Panc1 (cell line): ENCODE results near the gene BARX1. TPM values are rescaled to one million over a fixed set of nuclear protein-coding genes. Genes with fewer than 3 reads are reported as not detected.

Experiments
- ATAC-seq: fragments of 200-7000 bp; cut with Tn5 transposase; 2 replicates; pipeline ENCODE4 v1.9.1; 2020; ENCODE audit warnings: mild to moderate bottlenecking, moderate library complexity
- BruUV-seq: library from RNA; stranded (reverse); fragments of 400-500 nt; replicated peaks from 2 replicates; lab custom pipeline; 2021; lab: Mats Ljungman, UMichigan
- CTCF ChIA-PET: fragments of 300-600 bp; sonication (Branson Sonifier 250); formaldehyde crosslinking; loops from one replicate; lab custom pipeline; 2022; ENCODE audit warnings: antibody characterized with exemption; lab: Charles Lee
- POLR2A ChIA-PET: fragments of 300-600 bp; sonication (Branson Sonifier 250); formaldehyde crosslinking; loops from one replicate; lab custom pipeline; 2022; ENCODE audit warnings: antibody characterized with exemption; lab: Charles Lee
- DNase-seq: peaks from one replicate; pipeline ENCODE4 v3.0.0-alpha.2; 2010; ENCODE audit warnings: low read depth, low spot score
- H3K27ac ChIP-seq: 2 replicates; pipeline ENCODE4 v1.5.1; 2011; ENCODE audit warnings: mild to moderate bottlenecking, low read length, inconsistent platforms
- H3K27me3 ChIP-seq: fragments of 200-500 bp; sonication (Bioruptor generic); 2 replicates; pipeline ENCODE4 v1.6.0; 2014; ENCODE audit warnings: low read length, inconsistent platforms; ENCODE audit not compliant: control insufficient read depth, insufficient read depth
- H3K36me3 ChIP-seq: fragments of 200-500 bp; sonication (Bioruptor generic); 2 replicates; pipeline ENCODE4 v1.5.1; 2014; ENCODE audit warnings: inconsistent platforms, mild to moderate bottlenecking, low read length, moderate library complexity; ENCODE audit not compliant: control insufficient read depth, insufficient read depth
- H3K4me1 ChIP-seq: 2 replicates; pipeline ENCODE4 v1.5.1; 2011; ENCODE audit warnings: inconsistent platforms, mild to moderate bottlenecking, low read length, moderate library complexity; ENCODE audit not compliant: control insufficient read depth, insufficient read depth
- H3K4me3 ChIP-seq, 2 experiments: 2 replicates each; pipeline ENCODE4 v1.5.1; 2011 to 2012; ENCODE audit warnings: low read depth in 2 of 2, low read length in 2 of 2, mild to moderate bottlenecking in 2 of 2, inconsistent platforms in 1 of 2, moderate library complexity in 1 of 2
- H3K9me3 ChIP-seq: fragments of 200-500 bp; sonication (Bioruptor generic); 2 replicates; pipeline ENCODE4 v1.5.1; 2014; ENCODE audit warnings: low read depth, mild to moderate bottlenecking, inconsistent platforms, low read length, moderate library complexity; ENCODE audit not compliant: control insufficient read depth, insufficient read depth
- CTCF ChIP-seq: fragments of 450-650 bp; IDR thresholded peaks from 2 replicates; pipeline ENCODE4 v1.5.1; 2017; ENCODE audit warnings: mild to moderate bottlenecking
- POLR2AphosphoS5 ChIP-seq: IDR thresholded peaks from 2 replicates; pipeline ENCODE4 v1.6.1; 2012; ENCODE audit warnings: mild to moderate bottlenecking, low read depth, low read length, moderate library complexity
- SIN3A ChIP-seq: IDR thresholded peaks from 2 replicates; pipeline ENCODE4 v1.6.1; 2012; ENCODE audit warnings: low read depth, mild to moderate bottlenecking, low read length, moderate library complexity, borderline replicate concordance; ENCODE audit not compliant: insufficient read depth
- TCF7L2 ChIP-seq: IDR thresholded peaks from 2 replicates; pipeline ENCODE4 v1.6.1; 2011; ENCODE audit warnings: mild to moderate bottlenecking, low read depth, low read length, inconsistent platforms
- in situ Hi-C: cut with HindIII; loops from 2 replicates; pipeline ENCODE4 v1.10.0; 2016; ENCODE audit warnings: low sequenced_read_pairs, low pct_unique_long_range_greater_than_20kb
- intact Hi-C: fragments of 100-400 bp; cut with micrococcal nuclease; formaldehyde crosslinking; loops from one replicate; pipeline ENCODE4 v1.10.0; 2022; ENCODE audit not compliant: unreplicated experiment
- total RNA-seq: library from RNA; stranded (reverse); gene quantifications from one replicate; pipeline ENCODE4 v1.2.1, GENCODE V29; 2021; ENCODE audit not compliant: unreplicated experiment
- TF ChIP-seq, protein P1 (sequence below), 2 experiments: IDR thresholded peaks; 2 replicates each; pipeline ENCODE4 v1.6.1; 2011 to 2012; ENCODE audit warnings: low read depth in 2 of 2, control low read depth in 1 of 2, low read length in 1 of 2, mild to moderate bottlenecking in 1 of 2, moderate library complexity in 1 of 2; ENCODE audit not compliant: insufficient read depth in 1 of 2

BARX1 gene
- total RNA-seq, 1 experiment from 2014 or later = 81.2 TPM

GRCh38 chr9:93978551-93978950, 23.4 kb upstream of the BARX1 start:
- Histone ChIP-seq H3K4me1 (no peaks in the 10 kb centered on the region), H3K27ac (no peak overlapping the region), H3K27me3 (no peaks in the 10 kb centered on the region), H3K36me3 (no peaks in the 10 kb centered on the region), H3K4me3 (no peak overlapping the region), H3K9me3 (no peaks in the 10 kb centered on the region)
- ChIA-PET CTCF (no interaction called here), POLR2A (no interaction called here)
- ATAC-seq (no peak), DNase-seq (no peak)
- TF ChIP-seq SIN3A (no peak), CTCF (no peak), TCF7L2 (no peak)
- TF ChIP-seq, protein P1, sequence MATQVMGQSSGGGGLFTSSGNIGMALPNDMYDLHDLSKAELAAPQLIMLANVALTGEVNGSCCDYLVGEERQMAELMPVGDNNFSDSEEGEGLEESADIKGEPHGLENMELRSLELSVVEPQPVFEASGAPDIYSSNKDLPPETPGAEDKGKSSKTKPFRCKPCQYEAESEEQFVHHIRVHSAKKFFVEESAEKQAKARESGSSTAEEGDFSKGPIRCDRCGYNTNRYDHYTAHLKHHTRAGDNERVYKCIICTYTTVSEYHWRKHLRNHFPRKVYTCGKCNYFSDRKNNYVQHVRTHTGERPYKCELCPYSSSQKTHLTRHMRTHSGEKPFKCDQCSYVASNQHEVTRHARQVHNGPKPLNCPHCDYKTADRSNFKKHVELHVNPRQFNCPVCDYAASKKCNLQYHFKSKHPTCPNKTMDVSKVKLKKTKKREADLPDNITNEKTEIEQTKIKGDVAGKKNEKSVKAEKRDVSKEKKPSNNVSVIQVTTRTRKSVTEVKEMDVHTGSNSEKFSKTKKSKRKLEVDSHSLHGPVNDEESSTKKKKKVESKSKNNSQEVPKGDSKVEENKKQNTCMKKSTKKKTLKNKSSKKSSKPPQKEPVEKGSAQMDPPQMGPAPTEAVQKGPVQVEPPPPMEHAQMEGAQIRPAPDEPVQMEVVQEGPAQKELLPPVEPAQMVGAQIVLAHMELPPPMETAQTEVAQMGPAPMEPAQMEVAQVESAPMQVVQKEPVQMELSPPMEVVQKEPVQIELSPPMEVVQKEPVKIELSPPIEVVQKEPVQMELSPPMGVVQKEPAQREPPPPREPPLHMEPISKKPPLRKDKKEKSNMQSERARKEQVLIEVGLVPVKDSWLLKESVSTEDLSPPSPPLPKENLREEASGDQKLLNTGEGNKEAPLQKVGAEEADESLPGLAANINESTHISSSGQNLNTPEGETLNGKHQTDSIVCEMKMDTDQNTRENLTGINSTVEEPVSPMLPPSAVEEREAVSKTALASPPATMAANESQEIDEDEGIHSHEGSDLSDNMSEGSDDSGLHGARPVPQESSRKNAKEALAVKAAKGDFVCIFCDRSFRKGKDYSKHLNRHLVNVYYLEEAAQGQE (IDR thresholded peaks at IDR 0.05; ENCODE audit: insufficient read depth in 1 of 2, low read depth in 2 of 2, low read length in 1 of 2) = no peak
- intact Hi-C loops = no loop called here
- in situ Hi-C loops = no loop called here
- no TSS peak for BruUV-seq

GRCh38 chr9:93976973-93977372, 21.8 kb upstream of the BARX1 start:
- intact Hi-C loops = no loop called here
- CTCF ChIA-PET = no interaction called here

More at GRCh38 chr9:93976973-93977372, 21.8 kb upstream of the BARX1 start:
- BruUV-seq = no TSS peak
- no peak overlapping the region for H3K4me3 ChIP-seq
- no peak for TF ChIP-seq CTCF
- TF ChIP-seq POLR2AphosphoS5 = no peak
- H3K36me3 ChIP-seq = no peaks in the 10 kb centered on the region
- H3K27me3 ChIP-seq = no peaks in the 10 kb centered on the region
- no peaks in the 10 kb centered on the region for H3K4me1 ChIP-seq
- DNase-seq = no peak
- in situ Hi-C loops = no loop called here
- POLR2A ChIA-PET = no interaction called here
- H3K27ac ChIP-seq = no peak overlapping the region
- H3K9me3 ChIP-seq = no peaks in the 10 kb centered on the region
- no peak for ATAC-seq
